SK-N-SH treated with all-trans-retinoic acid at 6 μM for 48 hours (cell line): ENCODE measurements around the gene DSCAM.

ENCODE experiments used
- ZC3H10 ChIP-seq: fragments of 250-450 bp; sonication (Bioruptor Pico); IDR thresholded peaks from 2 replicates; pipeline ENCODE4 v1.5.1; 2021; ENCODE audit warnings: mild to moderate bottlenecking, moderate library complexity
- ZFP3 ChIP-seq: fragments of 250-450 bp; sonication (Bioruptor Pico); IDR thresholded peaks from 2 replicates; pipeline ENCODE4 v1.5.0; 2020; ENCODE audit warnings: mild to moderate bottlenecking, moderate library complexity

DNA sequence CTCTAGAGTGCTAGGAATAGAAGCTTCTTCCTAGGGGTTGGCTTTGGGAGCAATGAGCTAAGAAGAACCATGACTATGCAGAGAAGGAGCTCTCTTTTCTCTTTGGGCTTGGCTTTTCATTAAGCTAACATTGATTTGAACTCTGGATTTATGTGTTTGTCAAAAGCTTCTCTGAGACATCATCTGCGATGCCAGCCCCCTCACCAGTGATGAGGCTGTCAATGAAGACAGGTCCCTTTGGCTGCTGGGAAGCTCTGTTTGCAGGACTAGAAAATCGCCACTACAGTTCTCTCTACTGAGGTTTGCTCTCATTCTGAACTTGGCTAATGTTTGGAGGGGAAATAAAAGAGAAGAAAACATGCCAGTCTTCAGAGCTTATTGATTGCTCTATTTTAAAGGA is 794.7 kb downstream of the DSCAM start:
- TF ChIP-seq ZFP3 (no peak), ZC3H10 (CRISPR knock-in tag) (no peak)
